ENCODE measurements around the gene ERI3.

ERI3 gene

DNA sequence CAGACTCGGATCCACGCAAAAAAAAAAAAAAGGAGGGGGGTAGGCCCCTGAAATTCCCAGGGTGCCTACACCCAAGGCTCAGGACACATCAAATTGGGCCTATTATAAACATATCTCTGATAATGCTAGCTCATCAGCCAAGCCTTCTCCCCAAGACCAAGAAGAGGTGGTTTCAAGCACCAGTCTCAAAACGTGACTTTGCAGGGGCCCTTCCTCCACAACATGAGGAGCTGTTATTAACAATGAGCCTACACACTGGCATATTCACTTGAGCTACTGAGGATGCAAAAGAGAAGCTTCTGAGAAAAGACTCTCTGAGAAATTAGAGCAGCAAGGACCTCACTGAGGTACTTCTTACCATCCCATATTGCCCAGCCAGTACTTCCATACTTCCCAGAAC lies 32.7 kb downstream of the ERI3 start:
- Histone ChIP-seq H3K9ac (no peak overlapping the region), H3K4me1 (peaks cover 18% of the 10 kb centered on the region), H3K27me3 (ENCODE audit: control insufficient read depth, insufficient read depth, low read length) (no peaks in the 10 kb centered on the region), H3K9me3 (ENCODE audit: control insufficient read depth, low read length) (no peaks in the 10 kb centered on the region), H3K36me3 (ENCODE audit: control insufficient read depth, insufficient read depth, low read length) (no peaks in the 10 kb centered on the region), H3K79me2 (peaks cover 2% of the 10 kb centered on the region), H3K4me2 (ENCODE audit: low read length) (no peak overlapping the region), H3K27ac (no peak overlapping the region), H2AFZ (no peak overlapping the region), H3K4me3 (ENCODE audit: low read depth, low read length) (no peak overlapping the region)
- TF ChIP-seq, protein P1, sequence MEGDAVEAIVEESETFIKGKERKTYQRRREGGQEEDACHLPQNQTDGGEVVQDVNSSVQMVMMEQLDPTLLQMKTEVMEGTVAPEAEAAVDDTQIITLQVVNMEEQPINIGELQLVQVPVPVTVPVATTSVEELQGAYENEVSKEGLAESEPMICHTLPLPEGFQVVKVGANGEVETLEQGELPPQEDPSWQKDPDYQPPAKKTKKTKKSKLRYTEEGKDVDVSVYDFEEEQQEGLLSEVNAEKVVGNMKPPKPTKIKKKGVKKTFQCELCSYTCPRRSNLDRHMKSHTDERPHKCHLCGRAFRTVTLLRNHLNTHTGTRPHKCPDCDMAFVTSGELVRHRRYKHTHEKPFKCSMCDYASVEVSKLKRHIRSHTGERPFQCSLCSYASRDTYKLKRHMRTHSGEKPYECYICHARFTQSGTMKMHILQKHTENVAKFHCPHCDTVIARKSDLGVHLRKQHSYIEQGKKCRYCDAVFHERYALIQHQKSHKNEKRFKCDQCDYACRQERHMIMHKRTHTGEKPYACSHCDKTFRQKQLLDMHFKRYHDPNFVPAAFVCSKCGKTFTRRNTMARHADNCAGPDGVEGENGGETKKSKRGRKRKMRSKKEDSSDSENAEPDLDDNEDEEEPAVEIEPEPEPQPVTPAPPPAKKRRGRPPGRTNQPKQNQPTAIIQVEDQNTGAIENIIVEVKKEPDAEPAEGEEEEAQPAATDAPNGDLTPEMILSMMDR (IDR thresholded peaks at IDR 0.05): no peak

DNA sequence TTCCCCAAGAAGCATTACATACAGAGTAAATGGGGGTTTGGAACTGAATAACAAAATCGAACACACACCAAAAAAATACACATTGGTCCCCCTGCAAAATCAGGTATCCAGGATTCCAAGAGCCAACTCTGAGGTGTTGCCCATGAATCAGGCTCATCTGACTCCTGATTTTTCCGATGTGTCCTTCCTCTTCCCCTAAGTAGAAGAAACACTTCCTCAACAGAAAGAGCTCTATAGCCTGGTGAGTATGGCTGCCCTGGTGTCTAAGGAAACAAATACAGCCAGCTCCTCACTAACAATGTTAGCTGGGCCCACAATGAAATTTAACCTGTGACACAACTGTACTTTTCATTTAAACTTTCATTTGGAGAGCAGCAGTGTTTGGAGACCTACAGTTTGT lies 33.6 kb downstream of the ERI3 start:
- Histone ChIP-seq H3K9ac (no peak overlapping the region), H3K4me1 (peaks cover 18% of the 10 kb centered on the region), H3K4me3 (ENCODE audit: low read depth, low read length) (no peak overlapping the region), H3K27ac (peak overlapping the region; percentile 15), H2AFZ (no peak overlapping the region), H3K79me2 (peaks cover 2% of the 10 kb centered on the region), H3K36me3 (ENCODE audit: control insufficient read depth, insufficient read depth, low read length) (no peaks in the 10 kb centered on the region), H3K27me3 (ENCODE audit: control insufficient read depth, insufficient read depth, low read length) (no peaks in the 10 kb centered on the region), H3K9me3 (ENCODE audit: control insufficient read depth, low read length) (no peaks in the 10 kb centered on the region), H3K4me2 (ENCODE audit: low read length) (no peak overlapping the region)
- TF ChIP-seq, protein P1 (IDR thresholded peaks at IDR 0.05): no peak

DNA sequence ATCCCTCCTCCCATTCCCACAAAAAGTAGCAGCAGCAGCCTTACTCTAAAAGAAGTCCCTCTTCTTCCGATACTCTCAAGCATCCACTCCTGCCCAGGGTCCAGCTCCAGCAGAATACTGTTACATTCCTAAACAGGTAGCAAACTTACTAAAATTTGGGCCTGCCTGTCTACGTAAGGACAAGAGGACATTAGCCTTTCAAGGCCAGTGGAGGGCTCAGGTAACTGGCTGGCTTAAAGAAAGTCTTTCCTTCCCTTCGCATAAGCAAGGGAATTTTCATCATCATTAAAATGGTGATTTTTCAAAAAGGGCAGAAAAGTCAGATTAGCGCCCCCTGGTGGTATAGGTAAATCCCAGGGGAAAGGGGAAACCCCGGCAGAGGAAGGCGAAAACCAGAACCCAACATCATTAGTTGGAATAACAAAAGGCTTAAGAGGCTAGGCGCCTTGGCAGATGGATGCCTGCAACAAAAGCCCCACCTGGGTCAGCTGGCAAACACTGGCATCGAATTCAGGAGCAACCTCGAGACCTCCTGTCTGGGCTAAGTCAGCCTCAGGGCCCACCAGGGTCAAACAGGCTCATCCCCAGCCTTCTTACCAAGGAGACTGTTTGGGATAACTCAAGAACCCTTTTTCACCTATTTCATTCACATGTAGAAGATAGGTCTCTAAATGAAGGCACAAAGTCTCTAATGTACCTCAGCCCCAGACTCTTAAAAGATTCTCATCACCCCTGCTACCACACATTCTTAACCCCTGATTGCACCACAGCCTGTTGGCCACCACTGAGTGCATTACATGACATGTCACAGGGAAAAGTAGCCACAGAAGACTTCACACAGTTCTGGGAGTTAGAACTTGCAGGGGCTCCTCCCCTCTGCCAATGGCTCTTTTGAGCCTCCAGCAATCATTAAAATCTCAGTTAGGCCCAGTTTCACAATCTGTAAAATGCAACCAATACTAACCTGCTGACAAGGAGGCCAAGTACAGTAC lies 36.7 kb downstream of the ERI3 start:
- no peaks in the 10 kb centered on the region for H3K79me2 ChIP-seq
- no peak overlapping the region for H3K4me2 ChIP-seq (ENCODE audit: low read length)
- peak overlapping the region; percentile 96 for H3K27ac ChIP-seq
- H2AFZ ChIP-seq: no peak overlapping the region
- no peaks in the 10 kb centered on the region for H3K27me3 ChIP-seq (ENCODE audit: control insufficient read depth, insufficient read depth, low read length)
- TF ChIP-seq, protein P1 (IDR thresholded peaks at IDR 0.05): peak; percentile 73
- no peak overlapping the region for H3K4me3 ChIP-seq (ENCODE audit: low read depth, low read length)
- H3K9me3 ChIP-seq (ENCODE audit: control insufficient read depth, low read length): no peaks in the 10 kb centered on the region
- peaks cover 17% of the 10 kb centered on the region for H3K4me1 ChIP-seq
- no peak overlapping the region for H3K9ac ChIP-seq
- no peaks in the 10 kb centered on the region for H3K36me3 ChIP-seq (ENCODE audit: control insufficient read depth, insufficient read depth, low read length)

DNA sequence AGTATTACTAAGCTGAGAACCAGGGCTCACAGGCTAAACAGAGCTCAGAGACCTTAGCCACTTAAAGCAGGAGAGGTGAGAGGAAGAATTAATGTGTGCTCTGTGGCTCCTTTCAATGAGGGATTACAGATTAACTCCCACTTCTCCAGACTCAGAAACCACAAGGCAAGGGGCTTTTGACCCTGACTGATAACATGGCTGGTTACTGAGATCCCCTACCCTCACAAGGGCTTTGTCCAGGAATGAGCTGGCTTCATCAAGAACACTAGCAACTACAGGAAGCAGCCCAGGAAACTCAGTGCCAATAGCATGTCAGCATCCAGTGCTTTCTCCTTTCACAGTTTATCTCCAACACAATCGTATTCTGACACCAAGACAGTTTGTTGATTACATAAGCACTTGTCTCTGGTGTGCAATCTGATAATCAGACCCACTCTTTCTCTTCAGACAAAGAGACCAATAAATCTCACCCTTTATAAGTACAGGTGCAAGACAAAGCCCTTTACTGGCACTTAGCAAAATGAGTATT lies 38.8 kb downstream of the ERI3 start:
- no peak overlapping the region for H2AFZ ChIP-seq
- H3K9me3 ChIP-seq (ENCODE audit: control insufficient read depth, low read length): no peaks in the 10 kb centered on the region
- H3K79me2 ChIP-seq: no peaks in the 10 kb centered on the region
- no peak overlapping the region for H3K4me3 ChIP-seq (ENCODE audit: low read depth, low read length)
- TF ChIP-seq, protein P1 (IDR thresholded peaks at IDR 0.05): no peak
- no peaks in the 10 kb centered on the region for H3K27me3 ChIP-seq (ENCODE audit: control insufficient read depth, insufficient read depth, low read length)
- H3K36me3 ChIP-seq (ENCODE audit: control insufficient read depth, insufficient read depth, low read length): no peaks in the 10 kb centered on the region
- H3K4me1 ChIP-seq: peaks cover 17% of the 10 kb centered on the region
- H3K4me2 ChIP-seq (ENCODE audit: low read length): peak overlapping the region; percentile 65
- H3K9ac ChIP-seq: no peak overlapping the region
- peak overlapping the region; percentile 96 for H3K27ac ChIP-seq

Data from parathyroid adenoma (tissue), 2 donors.